GM12875 (cell line): ENCODE measurements around the gene BIN1.
"Not testable (repeated sequence)": the region's sequence is repeated elsewhere in the genome, so short reads cannot be mapped to it uniquely, and the experiment has no call there.

Experiments used
- H3K4me3 ChIP-seq: one replicate; pipeline ENCODE4 v1.5.1; 2011; ENCODE audit warnings: low read depth, low read length, control low read depth
- CTCF ChIP-seq: IDR thresholded peaks from 2 replicates; pipeline ENCODE4 v1.5.1; 2011; ENCODE audit warnings: low read depth, mild to moderate bottlenecking, control low read depth, inconsistent platforms, low read length, moderate library complexity, borderline replicate concordance; ENCODE audit not compliant: insufficient read depth

BIN1 gene

GRCh38 chr2:127034051-127034450, 72.9 kb downstream of the BIN1 start:
- H3K4me3 ChIP-seq, result no peak overlapping the region
- no peak for TF ChIP-seq CTCF

DNA sequence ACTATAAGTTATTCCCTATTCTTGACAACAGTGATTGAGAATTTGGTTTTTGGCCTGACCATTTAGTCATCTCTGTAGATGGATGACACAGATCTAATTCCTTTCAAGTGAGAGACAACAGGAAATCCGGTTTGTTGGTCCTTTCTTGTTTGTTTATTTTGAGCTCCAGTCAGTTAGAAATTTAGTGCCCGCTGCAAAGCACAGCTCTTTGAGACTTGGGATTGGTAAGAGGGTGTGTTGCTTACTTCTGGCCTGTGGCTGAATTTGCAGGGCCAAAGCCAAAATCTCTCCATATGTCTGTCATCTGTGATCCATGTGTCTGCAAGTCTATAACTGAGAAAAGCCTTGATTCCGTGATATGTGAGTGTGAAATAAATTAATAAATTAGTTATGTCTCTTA, 74.3 kb downstream of the BIN1 start:
- no peak for TF ChIP-seq CTCF

GRCh38 chr2:127029350-127030051, 77.5 kb downstream of the BIN1 start:
- H3K4me3 ChIP-seq, result no peak overlapping the region
- no peak for TF ChIP-seq CTCF

More for the DNA sequence above, 74.3 kb downstream of the BIN1 start:
- H3K4me3 ChIP-seq, result no peak overlapping the region

- not testable (repeated sequence) for H3K4me3 ChIP-seq
These were observed 78.2 kb downstream of the BIN1 start for GRCh38 chr2:127028745-127029144.

DNA sequence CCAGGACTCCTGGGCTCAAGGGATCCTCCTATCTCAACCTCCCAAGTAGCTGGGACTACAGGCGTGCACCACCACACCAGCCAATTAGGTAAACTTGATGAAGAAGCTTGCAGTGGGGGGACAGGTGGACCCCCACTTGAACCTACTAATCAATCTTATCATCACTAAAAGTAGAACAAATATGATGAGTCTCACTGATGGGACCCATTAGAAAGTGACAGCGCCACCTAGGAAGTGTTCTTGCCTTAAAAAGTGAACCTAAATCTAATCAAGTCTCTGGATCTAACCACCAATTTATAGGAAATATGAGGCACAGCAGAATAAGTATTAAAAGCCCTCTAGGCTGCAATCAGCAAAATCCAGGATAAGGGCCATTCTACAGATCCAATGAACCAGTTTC, 79.2 kb downstream of the BIN1 start:
- H3K4me3 ChIP-seq, result no peak overlapping the region
- TF ChIP-seq CTCF, result no peak

GRCh38 chr2:127025359-127026166, 81.4 kb downstream of the BIN1 start:
- peak; percentile 24; the same call in 1 of the 2 replicates for TF ChIP-seq CTCF
- H3K4me3 ChIP-seq, result peak overlapping the region; percentile 27

- no peak overlapping the region for H3K4me3 ChIP-seq
- no peak for TF ChIP-seq CTCF
These were observed 82.1 kb downstream of the BIN1 start for GRCh38 chr2:127024769-127025358.
